A673 (cell line): ENCODE data around the gene BBS9.

Experiments
- CTCF ChIP-seq: fragments of 300-800, 200-600 bp; sonication (generic); conservative IDR thresholded peaks from 2 replicates; pipeline ENCODE4 v1.5.1; 2017; ENCODE audit warnings: low read depth, mild to moderate bottlenecking, antibody characterized with exemption, low read length, moderate library complexity, mixed read lengths
- EZH2 ChIP-seq: fragments of 200-600 bp; sonication (generic); IDR thresholded peaks from 2 replicates; pipeline ENCODE4 v1.6.1; 2017; ENCODE audit warnings: borderline replicate concordance, low read depth, mild to moderate bottlenecking, mixed read lengths, antibody characterized with exemption, low read length; ENCODE audit not compliant: poor library complexity, severe bottlenecking

DNA sequence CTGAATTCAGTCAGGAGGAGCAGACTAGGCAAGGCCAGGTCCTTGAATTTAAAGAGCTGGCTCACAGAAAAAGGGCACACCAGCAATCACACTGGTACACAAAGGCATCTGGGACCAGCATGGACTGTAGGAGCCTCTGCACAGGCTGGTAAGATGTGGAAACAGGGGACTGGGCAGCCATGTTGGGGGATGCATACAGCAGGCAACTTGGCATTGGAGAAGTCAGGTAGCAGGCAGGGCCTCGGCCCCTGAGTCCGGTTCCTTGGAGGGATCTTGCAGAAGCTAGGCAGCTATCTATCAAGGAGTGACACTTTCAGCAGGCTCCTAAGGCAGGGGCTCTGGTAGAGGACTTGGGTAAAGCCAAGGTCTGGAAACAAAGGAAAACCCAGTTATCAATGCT lies 399.7 kb downstream of the BBS9 start:
- no peak for TF ChIP-seq EZH2
- no peak for TF ChIP-seq CTCF
